ENCODE measurements around the gene DMD. TPM values are rescaled to one million over a fixed set of nuclear protein-coding genes. Genes with fewer than 3 reads are reported as not detected.

Gene DMD
- total and polyA plus RNA-seq, 2 experiments from 2014 or later: 1.5 to 2.0 TPM

DNA sequence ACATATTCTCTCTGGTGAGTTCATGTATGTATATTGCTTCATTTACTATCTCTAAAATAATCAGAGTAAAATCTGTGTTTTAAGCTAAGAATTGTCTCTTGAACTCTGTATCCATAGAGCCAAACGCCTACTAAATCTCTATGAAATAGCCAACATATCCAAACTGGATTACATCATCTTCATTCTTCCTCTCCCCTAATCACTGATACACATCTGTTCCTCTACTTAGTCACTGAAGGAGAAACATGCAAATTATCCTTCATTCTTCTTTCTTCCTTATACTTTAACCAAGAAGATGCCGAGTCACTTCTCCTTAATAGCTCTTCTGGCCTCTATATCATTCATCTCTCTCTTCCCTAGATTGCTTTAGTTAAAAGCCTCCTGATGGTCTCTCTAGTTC is 1509.1 kb downstream of the DMD start:
- no peak for DNase-seq
- Histone ChIP-seq H3K9ac (no peak overlapping the region), H3K4me2 (ENCODE audit: unreplicated experiment) (no peak overlapping the region), H2AFZ (no peak overlapping the region), H3K9me3 (ENCODE audit: low read depth) (no peaks in the 10 kb centered on the region), H4K20me1 (ENCODE audit: insufficient read depth) (no peaks in the 10 kb centered on the region), H3K4me1 (ENCODE audit: insufficient read depth) (no peaks in the 10 kb centered on the region), H3K27me3 (replicated peaks; ENCODE audit: insufficient read depth) (no peaks in the 10 kb centered on the region), H3F3A (ENCODE audit: insufficient read depth) (no peaks in the 10 kb centered on the region), H3K9me2 (ENCODE audit: insufficient read depth) (no peaks in the 10 kb centered on the region), H3K4me3 (no peak overlapping the region), H3K79me2 (ENCODE audit: insufficient read depth) (no peaks in the 10 kb centered on the region), H3K27ac (no peak overlapping the region), H3K36me3 (ENCODE audit: low read depth) (no peaks in the 10 kb centered on the region)
- in situ Hi-C loops (cut with MboI): no loop called here
- WGBS, 2 experiments (ENCODE audit: low coverage in 1 of 2, low lambda C conversion rate in 2 of 2, missing lambda C conversion rate in 2 of 2): 6 to 18% methylated on average over 2 of the region's 2 CpGs
- TF ChIP-seq EZH2phosphoT487 (IDR thresholded peaks at IDR 0.05; ENCODE audit: insufficient read depth, low read depth): no peak
- TF ChIP-seq EZH2 (IDR thresholded peaks at IDR 0.05; ENCODE audit: insufficient read depth, poor library complexity, severe bottlenecking): no peak

- 9 to 11% methylated on average over 7 of the region's 7 CpGs for WGBS, 2 experiments (ENCODE audit: low coverage in 1 of 2, low lambda C conversion rate in 2 of 2, missing lambda C conversion rate in 2 of 2)
- DNase-seq: no peak
Measured at GRCh38 chrX:31697294-31697916, 1513.9 kb downstream of the DMD start.

GRCh38 chrX:31679861-31680260 is 1531.5 kb downstream of the DMD start:
- Histone ChIP-seq H2AFZ (no peak overlapping the region), H3F3A (ENCODE audit: insufficient read depth) (no peaks in the 10 kb centered on the region), H4K20me1 (ENCODE audit: insufficient read depth) (no peaks in the 10 kb centered on the region), H3K36me3 (ENCODE audit: low read depth) (no peaks in the 10 kb centered on the region), H3K9me3 (ENCODE audit: low read depth) (no peaks in the 10 kb centered on the region), H3K79me2 (ENCODE audit: insufficient read depth) (no peaks in the 10 kb centered on the region), H3K9me2 (ENCODE audit: insufficient read depth) (no peaks in the 10 kb centered on the region), H3K9ac (no peak overlapping the region), H3K4me3 (no peak overlapping the region), H3K4me2 (ENCODE audit: unreplicated experiment) (no peak overlapping the region), H3K27me3 (replicated peaks; ENCODE audit: insufficient read depth) (no peaks in the 10 kb centered on the region), H3K4me1 (ENCODE audit: insufficient read depth) (no peaks in the 10 kb centered on the region), H3K27ac (no peak overlapping the region)
- in situ Hi-C loops (cut with MboI): no loop called here
- TF ChIP-seq EZH2 (IDR thresholded peaks at IDR 0.05; ENCODE audit: insufficient read depth, poor library complexity, severe bottlenecking) (no peak), EZH2phosphoT487 (IDR thresholded peaks at IDR 0.05; ENCODE audit: insufficient read depth, low read depth) (no peak)
- no peak for DNase-seq

More at GRCh38 chrX:31697294-31697916, 1513.9 kb downstream of the DMD start:
- Histone ChIP-seq H3K27me3 (replicated peaks; ENCODE audit: insufficient read depth) (no peaks in the 10 kb centered on the region), H3K9ac (no peak overlapping the region), H3K9me2 (ENCODE audit: insufficient read depth) (no peaks in the 10 kb centered on the region), H3K27ac (no peak overlapping the region), H3K4me3 (no peak overlapping the region), H3K79me2 (ENCODE audit: insufficient read depth) (no peaks in the 10 kb centered on the region), H3K4me2 (ENCODE audit: unreplicated experiment) (no peak overlapping the region), H3K9me3 (ENCODE audit: low read depth) (no peaks in the 10 kb centered on the region), H4K20me1 (ENCODE audit: insufficient read depth) (no peaks in the 10 kb centered on the region), H3K4me1 (ENCODE audit: insufficient read depth) (no peaks in the 10 kb centered on the region), H3F3A (ENCODE audit: insufficient read depth) (no peaks in the 10 kb centered on the region), H3K36me3 (ENCODE audit: low read depth) (no peaks in the 10 kb centered on the region), H2AFZ (no peak overlapping the region)
- in situ Hi-C loops (cut with MboI): no loop called here
- TF ChIP-seq EZH2phosphoT487 (IDR thresholded peaks at IDR 0.05; ENCODE audit: insufficient read depth, low read depth) (no peak), EZH2 (IDR thresholded peaks at IDR 0.05; ENCODE audit: insufficient read depth, poor library complexity, severe bottlenecking) (no peak)

DNA sequence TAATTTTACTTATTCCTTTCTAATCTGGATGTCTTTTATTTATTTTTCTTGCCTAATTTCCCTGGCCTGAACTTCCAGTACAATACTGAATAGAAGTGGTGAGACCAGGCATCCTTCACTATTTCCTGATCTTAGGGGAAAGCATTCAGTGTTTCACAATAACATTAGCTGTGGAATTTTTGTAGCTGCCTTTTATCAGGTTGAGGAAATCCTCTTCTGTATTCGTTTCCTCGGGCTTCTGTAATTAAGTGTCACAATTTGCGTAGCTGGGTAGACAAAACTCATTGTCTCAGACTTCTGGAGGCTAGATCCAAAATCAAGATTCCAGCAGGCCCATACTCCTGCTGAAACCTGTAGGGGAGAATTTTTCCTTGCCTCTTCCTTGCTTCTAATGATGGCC is 1541.1 kb downstream of the DMD start:
- no peak overlapping the region for H3K9ac ChIP-seq
- H3K4me2 ChIP-seq (ENCODE audit: unreplicated experiment): no peak overlapping the region
- no peak overlapping the region for H3K27ac ChIP-seq
- no peaks in the 10 kb centered on the region for H3K36me3 ChIP-seq (ENCODE audit: low read depth)
- in situ Hi-C loops (cut with MboI): loop anchor here (25.0 kb wide), 1 partner anchor 458 kb away; no protein-coding TSS in a partner anchor
- H3K9me3 ChIP-seq (ENCODE audit: low read depth): no peaks in the 10 kb centered on the region
- H3K9me2 ChIP-seq (ENCODE audit: insufficient read depth): no peaks in the 10 kb centered on the region
- no peaks in the 10 kb centered on the region for H4K20me1 ChIP-seq (ENCODE audit: insufficient read depth)
- no peak for DNase-seq
- TF ChIP-seq EZH2phosphoT487 (IDR thresholded peaks at IDR 0.05; ENCODE audit: insufficient read depth, low read depth): no peak
- no peak for TF ChIP-seq EZH2 (IDR thresholded peaks at IDR 0.05; ENCODE audit: insufficient read depth, poor library complexity, severe bottlenecking)
- H3F3A ChIP-seq (ENCODE audit: insufficient read depth): no peaks in the 10 kb centered on the region
- no peaks in the 10 kb centered on the region for H3K79me2 ChIP-seq (ENCODE audit: insufficient read depth)
- 68 to 76% methylated on average over 3 of the region's 3 CpGs for WGBS, 2 experiments (ENCODE audit: low coverage in 1 of 2, low lambda C conversion rate in 2 of 2, missing lambda C conversion rate in 2 of 2)
- H2AFZ ChIP-seq: no peak overlapping the region
- H3K4me1 ChIP-seq (ENCODE audit: insufficient read depth): no peaks in the 10 kb centered on the region
- H3K27me3 ChIP-seq (replicated peaks; ENCODE audit: insufficient read depth): no peaks in the 10 kb centered on the region
- H3K4me3 ChIP-seq: no peak overlapping the region

Measured in GM23248 (cell line).